ENCODE measurements around the gene AGBL5.
"Not testable (repeated sequence)": the region's sequence is repeated elsewhere in the genome, so short reads cannot be mapped to it uniquely, and the experiment has no call there.

AGBL5 gene

DNA sequence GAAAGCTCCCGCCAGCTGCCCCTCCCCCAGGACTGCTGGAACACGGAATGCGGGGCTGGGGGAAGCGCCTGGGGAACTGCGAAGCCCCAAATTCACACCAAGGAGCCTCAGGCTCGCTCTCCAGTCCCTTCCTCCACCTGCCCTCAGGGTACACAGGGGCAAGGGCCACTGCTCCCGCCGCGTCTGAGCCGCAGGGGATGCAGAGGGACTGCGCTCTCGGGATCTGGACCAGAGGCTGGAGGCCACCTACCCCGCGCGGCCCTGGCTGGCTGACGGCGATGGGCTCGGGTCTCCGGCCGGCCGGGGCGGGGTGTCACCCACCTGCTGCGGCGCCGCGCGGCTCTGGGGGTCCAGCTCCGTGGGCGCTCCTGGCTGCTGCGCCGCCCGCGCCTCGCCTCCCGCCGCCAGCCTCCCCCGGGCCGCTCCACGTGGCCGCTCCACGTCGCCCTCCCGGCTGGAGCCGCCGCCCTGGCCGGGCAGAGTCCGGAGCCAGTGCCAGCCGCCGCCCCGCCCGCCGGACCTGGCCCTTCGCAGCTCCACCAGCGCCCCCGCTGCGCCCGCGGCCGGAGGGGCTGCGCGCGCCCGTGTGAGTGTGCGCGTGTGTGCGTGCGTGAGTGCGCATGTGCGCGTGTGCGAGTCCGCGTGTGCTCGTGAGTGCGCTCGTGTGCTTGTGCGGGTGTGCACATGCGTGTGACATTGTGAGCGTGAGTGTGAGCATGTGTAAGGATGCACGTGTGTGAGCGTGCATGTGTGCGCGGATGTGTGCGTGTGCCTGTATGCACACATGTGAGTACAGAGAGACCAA, 67.3 kb downstream of the AGBL5 start, which contains the start of gene CGREF1:
CGREF1 (minus strand) TSS at position 604 of the 805 bp plus-strand sequence. CDS start 14,762 bp downstream, outside the sequence.
- DNase-seq (ENCODE audit: low read depth): no peak

DNA sequence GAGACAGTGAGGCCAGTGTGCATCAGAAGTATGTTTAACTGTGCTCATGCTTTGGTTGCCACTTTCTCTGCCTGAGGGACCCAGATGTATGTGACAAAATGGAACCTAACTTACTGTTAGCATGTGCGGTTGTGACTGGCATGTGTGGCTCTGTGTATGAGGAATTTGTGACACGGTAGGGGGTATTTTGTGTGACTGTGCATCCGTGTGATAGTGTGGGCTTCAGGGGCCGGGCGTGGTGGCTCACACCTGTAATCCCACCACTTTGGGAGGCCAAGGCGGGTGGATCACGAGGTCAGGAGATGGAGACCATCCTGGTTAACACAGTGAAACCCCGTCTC, 67.8 kb downstream of the AGBL5 start:
- not testable (repeated sequence) for DNase-seq (ENCODE audit: low read depth)

All from T follicular helper cell (primary cell).